ENCODE measurements around the gene ZMYND8. TPM values are rescaled to one million over a fixed set of nuclear protein-coding genes. Genes with fewer than 3 reads are reported as not detected.
A peak's percentile ranks its signal among the peaks of the same experiment; 100 is the strongest.
"Not testable (repeated sequence)": the region's sequence is repeated elsewhere in the genome, so short reads cannot be mapped to it uniquely, and the experiment has no call there.

Gene ZMYND8
- polyA plus RNA-seq, 1 donor from 2014 or later, result 16.7 TPM

- H3K9me3 Mint-ChIP-seq, result no peaks in the 10 kb centered on the region
- no peaks in the 10 kb centered on the region for H3K27me3 Mint-ChIP-seq
- peak overlapping the region in 1 of 3 donors; percentile 25 for H3K27ac Mint-ChIP-seq
- peaks cover 9% of the 10 kb centered on the region for H3K36me3 Mint-ChIP-seq
- no peak overlapping the region for H3K4me3 Mint-ChIP-seq
- H3K4me1 Mint-ChIP-seq, result peaks cover under 1 to 4% (median 1%) of the 10 kb centered on the region in 3 donors
These were observed 108.0 kb downstream of the ZMYND8 start for GRCh38 chr20:47248448-47248966.

- H3K36me3 Mint-ChIP-seq, result peaks cover 9% of the 10 kb centered on the region
These were observed 108.5 kb downstream of the ZMYND8 start for GRCh38 chr20:47247972-47248371.

GRCh38 chr20:47246061-47246777, 110.3 kb downstream of the ZMYND8 start:
- Mint-ChIP-seq H3K27me3 (no peaks in the 10 kb centered on the region), H3K9me3 (no peaks in the 10 kb centered on the region), H3K27ac (peak overlapping the region in 2 of 3 donors; percentile 62 to 78), H3K4me1 (no peaks in the 10 kb centered on the region), H3K4me3 (peak overlapping the region in 1 of 4 donors; percentile 45), H3K36me3 (peaks cover 11% of the 10 kb centered on the region)

More at GRCh38 chr20:47247972-47248371, 108.5 kb downstream of the ZMYND8 start:
- H3K9me3 Mint-ChIP-seq, result no peaks in the 10 kb centered on the region
- peak overlapping the region in 2 of 3 donors; percentile 12 to 71 for H3K27ac Mint-ChIP-seq
- H3K4me1 Mint-ChIP-seq, result peaks cover 0 to 3% (median 0%) of the 10 kb centered on the region in 3 donors
- no peak overlapping the region for H3K4me3 Mint-ChIP-seq
- H3K27me3 Mint-ChIP-seq, result no peaks in the 10 kb centered on the region

- peaks cover 11% of the 10 kb centered on the region for H3K36me3 Mint-ChIP-seq
- not testable (repeated sequence) for H3K4me3 Mint-ChIP-seq, H3K27me3 Mint-ChIP-seq, H3K27ac Mint-ChIP-seq, H3K9me3 Mint-ChIP-seq, H3K4me1 Mint-ChIP-seq
These were observed 111.3 kb downstream of the ZMYND8 start for GRCh38 chr20:47245166-47245565.

GRCh38 chr20:47244451-47244850, 112.0 kb downstream of the ZMYND8 start:
- Mint-ChIP-seq H3K27ac (no peak overlapping the region), H3K4me1 (no peaks in the 10 kb centered on the region), H3K9me3 (no peaks in the 10 kb centered on the region), H3K27me3 (no peaks in the 10 kb centered on the region), H3K36me3 (peaks cover 14% of the 10 kb centered on the region), H3K4me3 (no peak overlapping the region)

GRCh38 chr20:47243532-47244305, 112.8 kb downstream of the ZMYND8 start:
- Mint-ChIP-seq H3K4me1 (no peaks in the 10 kb centered on the region), H3K9me3 (no peaks in the 10 kb centered on the region), H3K27ac (peak overlapping the region in 2 of 3 donors; percentile 41 to 74), H3K36me3 (peaks cover 14% of the 10 kb centered on the region), H3K27me3 (no peaks in the 10 kb centered on the region), H3K4me3 (no peak overlapping the region)

- Mint-ChIP-seq H3K27ac (no peak overlapping the region), H3K4me1 (no peaks in the 10 kb centered on the region), H3K27me3 (no peaks in the 10 kb centered on the region), H3K4me3 (no peak overlapping the region), H3K36me3 (peaks cover 11% of the 10 kb centered on the region), H3K9me3 (no peaks in the 10 kb centered on the region)
These were observed 113.5 kb downstream of the ZMYND8 start for GRCh38 chr20:47243003-47243402.

- Mint-ChIP-seq H3K4me1 (no peaks in the 10 kb centered on the region), H3K9me3 (no peaks in the 10 kb centered on the region), H3K27ac (no peak overlapping the region), H3K36me3 (peaks cover 13% of the 10 kb centered on the region), H3K4me3 (peak overlapping the region in 1 of 4 donors; percentile 2), H3K27me3 (no peaks in the 10 kb centered on the region)
These were observed 115.1 kb downstream of the ZMYND8 start for GRCh38 chr20:47241345-47241781.

GRCh38 chr20:47240096-47240495, 116.4 kb downstream of the ZMYND8 start:
- H3K27ac Mint-ChIP-seq, result not testable (repeated sequence)

GRCh38 chr20:47239719-47240067, 116.8 kb downstream of the ZMYND8 start:
- peak overlapping the region in 1 of 3 donors; percentile 81 for H3K27ac Mint-ChIP-seq
- H3K4me1 Mint-ChIP-seq, result no peaks in the 10 kb centered on the region
- H3K9me3 Mint-ChIP-seq, result no peaks in the 10 kb centered on the region
- peaks cover 8% of the 10 kb centered on the region for H3K36me3 Mint-ChIP-seq
- H3K4me3 Mint-ChIP-seq, result no peak overlapping the region
- no peaks in the 10 kb centered on the region for H3K27me3 Mint-ChIP-seq

More at GRCh38 chr20:47240096-47240495, 116.4 kb downstream of the ZMYND8 start:
- not testable (repeated sequence) for H3K27me3 Mint-ChIP-seq, H3K4me1 Mint-ChIP-seq, H3K9me3 Mint-ChIP-seq, H3K36me3 Mint-ChIP-seq, H3K4me3 Mint-ChIP-seq

GRCh38 chr20:47238780-47239718, 117.5 kb downstream of the ZMYND8 start:
- Mint-ChIP-seq H3K4me3 (no peak overlapping the region), H3K9me3 (no peaks in the 10 kb centered on the region), H3K27ac (peak overlapping the region in 1 of 3 donors; percentile 81), H3K27me3 (no peaks in the 10 kb centered on the region), H3K4me1 (no peaks in the 10 kb centered on the region), H3K36me3 (peaks cover 8% of the 10 kb centered on the region)

GRCh38 chr20:47237715-47238114, 118.8 kb downstream of the ZMYND8 start:
- H3K9me3 Mint-ChIP-seq, result no peaks in the 10 kb centered on the region
- H3K27ac Mint-ChIP-seq, result no peak overlapping the region
- H3K4me1 Mint-ChIP-seq, result no peaks in the 10 kb centered on the region
- peaks cover 8% of the 10 kb centered on the region for H3K36me3 Mint-ChIP-seq
- H3K27me3 Mint-ChIP-seq, result no peaks in the 10 kb centered on the region
- no peak overlapping the region for H3K4me3 Mint-ChIP-seq

GRCh38 chr20:47236639-47236900, 119.9 kb downstream of the ZMYND8 start:
- Mint-ChIP-seq H3K36me3 (peaks cover 6% of the 10 kb centered on the region), H3K27me3 (no peaks in the 10 kb centered on the region), H3K4me1 (no peaks in the 10 kb centered on the region), H3K27ac (no peak overlapping the region), H3K9me3 (no peaks in the 10 kb centered on the region), H3K4me3 (no peak overlapping the region)

- H3K9me3 Mint-ChIP-seq, result no peaks in the 10 kb centered on the region
- no peak overlapping the region for H3K4me3 Mint-ChIP-seq
- H3K27me3 Mint-ChIP-seq, result no peaks in the 10 kb centered on the region
- no peaks in the 10 kb centered on the region for H3K4me1 Mint-ChIP-seq
- peaks cover 6% of the 10 kb centered on the region for H3K36me3 Mint-ChIP-seq
- H3K27ac Mint-ChIP-seq, result no peak overlapping the region
These were observed 120.5 kb downstream of the ZMYND8 start for GRCh38 chr20:47235853-47236638.
